Stimulated activated CD4-positive, alpha-beta T cell treated with anti-CD3 and anti-CD28 coated beads, Interleukin-15, amount 100 ng/mL, for 24 hours (primary cell): ENCODE results near the gene GCGR.
"Not testable (repeated sequence)": the region's sequence is repeated elsewhere in the genome, so short reads cannot be mapped to it uniquely, and the experiment has no call there.

Experiments used
- DNase-seq: peaks from one replicate; pipeline ENCODE4 v3.0.0-alpha.2; 2020

GCGR gene

GRCh38 chr17:81833160-81833920, 29.4 kb downstream of the GCGR start, which contains the start of gene MCRIP1:
Gene MCRIP1, minus strand, starts transcription at chr17:81833291. Its CDS starts 8,785 bp downstream, at chr17:81824506.
- peak; percentile 98 for DNase-seq

- DNase-seq = no peak
Measured at GRCh38 chr17:81833921-81834830, 30.2 kb downstream of the GCGR start.

- no peak for DNase-seq
Measured at GRCh38 chr17:81834831-81835267, 30.9 kb downstream of the GCGR start, which contains the start of gene PPP1R27. Gene PPP1R27, minus strand, starts transcription at chr17:81835050. Its CDS starts 97 bp downstream, at chr17:81834953.

GRCh38 chr17:81837641-81838040, 33.7 kb downstream of the GCGR start:
- no peak for DNase-seq

GRCh38 chr17:81838753-81839255, 34.9 kb downstream of the GCGR start:
- DNase-seq = no peak

GRCh38 chr17:81839301-81839700, 35.4 kb downstream of the GCGR start:
- no peak for DNase-seq

- DNase-seq = not testable (repeated sequence)
Measured at GRCh38 chr17:81840059-81840458, 36.1 kb downstream of the GCGR start.

GRCh38 chr17:81840826-81841778, 37.2 kb downstream of the GCGR start:
- no peak for DNase-seq

- DNase-seq = no peak
Measured at GRCh38 chr17:81841866-81842265, 37.9 kb downstream of the GCGR start.

GRCh38 chr17:81842378-81842724, 38.4 kb downstream of the GCGR start:
- no peak for DNase-seq

GRCh38 chr17:81842725-81843504, 39.0 kb downstream of the GCGR start:
- DNase-seq = no peak

- no peak for DNase-seq
Measured at GRCh38 chr17:81843713-81844326, 39.9 kb downstream of the GCGR start.

- DNase-seq = no peak
Measured at GRCh38 chr17:81844327-81844851, 40.4 kb downstream of the GCGR start.

GRCh38 chr17:81844887-81845286, 40.9 kb downstream of the GCGR start:
- DNase-seq = no peak

- DNase-seq = no peak
Measured at GRCh38 chr17:81845361-81845760, 41.4 kb downstream of the GCGR start.

- DNase-seq = no peak
Measured at GRCh38 chr17:81845881-81846742, 42.2 kb downstream of the GCGR start.

GRCh38 chr17:81846743-81847689, 43.1 kb downstream of the GCGR start:
- no peak for DNase-seq

- DNase-seq = no peak
Measured at GRCh38 chr17:81849457-81849856, 45.5 kb downstream of the GCGR start.

GRCh38 chr17:81851423-81851822, 47.5 kb downstream of the GCGR start:
- DNase-seq = no peak
